IPS-NIHi7 (cell line): ENCODE measurements around the gene TANGO6.
A peak's percentile ranks its signal among the peaks of the same experiment; 100 is the strongest.

ENCODE experiments used
- DNase-seq: peaks from one replicate; pipeline ENCODE4 v3.0.0; 2012; ENCODE audit warnings: mixed read lengths; ENCODE audit errors: extremely low spot score

TANGO6 gene

GRCh38 chr16:68860978-68861892 lies 17.9 kb downstream of the TANGO6 start:
- no peak for DNase-seq

- no peak for DNase-seq
Observed at GRCh38 chr16:68866933-68867332, 23.6 kb downstream of the TANGO6 start.

GRCh38 chr16:68869492-68870088 lies 26.3 kb downstream of the TANGO6 start:
- no peak for DNase-seq

GRCh38 chr16:68873635-68874471 lies 30.5 kb downstream of the TANGO6 start:
- DNase-seq = no peak

- DNase-seq = no peak
Observed at GRCh38 chr16:68875871-68876270, 32.5 kb downstream of the TANGO6 start.

GRCh38 chr16:68883685-68884084 lies 40.4 kb downstream of the TANGO6 start:
- DNase-seq = no peak

GRCh38 chr16:68884401-68884800 lies 41.1 kb downstream of the TANGO6 start:
- DNase-seq = no peak

- DNase-seq = no peak
Observed at GRCh38 chr16:68884861-68885720, 41.8 kb downstream of the TANGO6 start.

GRCh38 chr16:68887107-68887506 lies 43.8 kb downstream of the TANGO6 start:
- DNase-seq = no peak

- no peak for DNase-seq
Observed at GRCh38 chr16:68889508-68890150, 46.3 kb downstream of the TANGO6 start.

GRCh38 chr16:68892214-68892613 lies 48.9 kb downstream of the TANGO6 start:
- DNase-seq = no peak

GRCh38 chr16:68892898-68893297 lies 49.6 kb downstream of the TANGO6 start:
- DNase-seq = no peak

- DNase-seq = peak; percentile 67
Observed at GRCh38 chr16:68893710-68894705, 50.7 kb downstream of the TANGO6 start.

GRCh38 chr16:68894714-68895113 lies 51.4 kb downstream of the TANGO6 start:
- no peak for DNase-seq

- no peak for DNase-seq
Observed at GRCh38 chr16:68898026-68898425, 54.7 kb downstream of the TANGO6 start.

GRCh38 chr16:68900009-68900408 lies 56.7 kb downstream of the TANGO6 start:
- no peak for DNase-seq

GRCh38 chr16:68902003-68902968 lies 59.0 kb downstream of the TANGO6 start:
- peak; percentile 76 for DNase-seq

- no peak for DNase-seq
Observed at GRCh38 chr16:68902969-68903345, 59.6 kb downstream of the TANGO6 start.
